Astrocyte (in vitro differentiated cells and primary cell): Measurements from ENCODE around the gene MIS18A. TPM values are rescaled to one million over a fixed set of nuclear protein-coding genes. Genes with fewer than 3 reads are reported as not detected.

Source experiments
- DNase-seq: peaks from one replicate; pipeline ENCODE4 v3.0.0-alpha.2; 2010; ENCODE audit warnings: low read depth
- FAIRE-seq: peaks from 2 replicates; lab custom pipeline; 2011; peaks lifted over from hg19 to GRCh38; lab: Jason Lieb, UNC
- H2AFZ ChIP-seq: 2 replicates; pipeline ENCODE4 v1.6.0; 2012; ENCODE audit warnings: low read depth, low read length, inconsistent platforms
- H3K27ac ChIP-seq: 2 replicates; pipeline ENCODE4 v1.5.1; 2011; ENCODE audit warnings: low read depth, low read length, inconsistent platforms
- H3K27me3 ChIP-seq: 2 replicates; pipeline ENCODE4 v1.6.0; 2011; ENCODE audit warnings: low read length, inconsistent platforms; ENCODE audit not compliant: insufficient read depth
- H3K36me3 ChIP-seq: 2 replicates; pipeline ENCODE4 v1.5.1; 2011; ENCODE audit warnings: low read length, inconsistent platforms; ENCODE audit not compliant: insufficient read depth
- H3K4me1 ChIP-seq: 2 replicates; pipeline ENCODE4 v1.5.1; 2011; ENCODE audit warnings: low read length, inconsistent platforms; ENCODE audit not compliant: insufficient read depth
- H3K4me2 ChIP-seq: 2 replicates; pipeline ENCODE4 v1.6.0; 2012; ENCODE audit warnings: low read length, inconsistent platforms
- H3K4me3 ChIP-seq: 2 replicates; pipeline ENCODE4 v1.5.1; 2011; ENCODE audit warnings: low read depth, mild to moderate bottlenecking, low read length, inconsistent platforms; ENCODE audit not compliant: insufficient read depth
- H3K79me2 ChIP-seq: 2 replicates; pipeline ENCODE4 v1.6.0; 2012; ENCODE audit warnings: mild to moderate bottlenecking, low read length, inconsistent platforms; ENCODE audit not compliant: insufficient read depth
- H3K9ac ChIP-seq: 2 replicates; pipeline ENCODE4 v1.6.0; 2012; ENCODE audit warnings: mild to moderate bottlenecking, low read length, inconsistent platforms
- H3K9me3 ChIP-seq: 2 replicates; pipeline ENCODE4 v1.5.1; 2012; ENCODE audit warnings: low read depth, mild to moderate bottlenecking, low read length, inconsistent platforms; ENCODE audit not compliant: insufficient read depth
- H4K20me1 ChIP-seq: 2 replicates; pipeline ENCODE4 v1.6.0; 2012; ENCODE audit warnings: low read length, inconsistent platforms; ENCODE audit not compliant: insufficient read depth
- H3K27ac Mint-ChIP-seq: one replicate; pipeline ENCODE4 v1.8.0; 2021; ENCODE audit warnings: mild to moderate bottlenecking, mixed read lengths; ENCODE audit not compliant: unreplicated experiment
- H3K27me3 Mint-ChIP-seq: one replicate; pipeline ENCODE4 v1.8.0; 2021; ENCODE audit warnings: low read depth, mixed read lengths; ENCODE audit not compliant: unreplicated experiment
- H3K36me3 Mint-ChIP-seq: one replicate; pipeline ENCODE4 v1.8.0; 2021; ENCODE audit warnings: low read depth, mixed read lengths; ENCODE audit not compliant: unreplicated experiment
- H3K4me1 Mint-ChIP-seq: one replicate; pipeline ENCODE4 v1.8.0; 2021; ENCODE audit warnings: low read depth, mixed read lengths; ENCODE audit not compliant: unreplicated experiment
- H3K4me3 Mint-ChIP-seq: one replicate; pipeline ENCODE4 v1.8.0; 2021; ENCODE audit warnings: mild to moderate bottlenecking, moderate library complexity, mixed read lengths; ENCODE audit not compliant: unreplicated experiment
- H3K9me3 Mint-ChIP-seq: one replicate; pipeline ENCODE4 v1.8.0; 2021; ENCODE audit warnings: mild to moderate bottlenecking, mixed read lengths; ENCODE audit not compliant: unreplicated experiment
- EZH2 ChIP-seq: IDR thresholded peaks from 2 replicates; pipeline ENCODE4 v1.6.1; 2012; ENCODE audit warnings: mild to moderate bottlenecking, low read length, inconsistent platforms; ENCODE audit not compliant: insufficient read depth
- total RNA-seq: library from RNA; stranded (reverse); gene quantifications from 2 replicates; pipeline ENCODE4 v1.2.1, GENCODE V29; 2021
- TF ChIP-seq, protein P1 (sequence below): IDR thresholded peaks from 2 replicates; pipeline ENCODE4 v1.5.1; 2011; ENCODE audit warnings: low read depth, mild to moderate bottlenecking, inconsistent platforms, low read length, moderate library complexity; ENCODE audit not compliant: insufficient read depth

MIS18A gene
- total RNA-seq, 1 donor from 2014 or later, result 8.0 TPM

GRCh38 chr21:32306021-32306780 is 27.4 kb upstream of the MIS18A start:
- H3K27me3 ChIP-seq, result no peaks in the 10 kb centered on the region
- H2AFZ ChIP-seq, result no peak overlapping the region
- Mint-ChIP-seq H3K36me3 (peaks cover 15% of the 10 kb centered on the region), H3K4me3 (no peak overlapping the region), H3K27ac (no peak overlapping the region), H3K9me3 (no peaks in the 10 kb centered on the region), H3K27me3 (no peaks in the 10 kb centered on the region), H3K4me1 (no peaks in the 10 kb centered on the region)
- H3K4me2 ChIP-seq, result no peak overlapping the region
- no peak for FAIRE-seq
- H4K20me1 ChIP-seq, result peaks cover 8% of the 10 kb centered on the region
- H3K4me3 ChIP-seq, result no peak overlapping the region
- H3K79me2 ChIP-seq, result peaks cover under 1% of the 10 kb centered on the region
- H3K4me1 ChIP-seq, result no peaks in the 10 kb centered on the region
- no peak for DNase-seq
- TF ChIP-seq EZH2, result no peak
- TF ChIP-seq, protein P1, sequence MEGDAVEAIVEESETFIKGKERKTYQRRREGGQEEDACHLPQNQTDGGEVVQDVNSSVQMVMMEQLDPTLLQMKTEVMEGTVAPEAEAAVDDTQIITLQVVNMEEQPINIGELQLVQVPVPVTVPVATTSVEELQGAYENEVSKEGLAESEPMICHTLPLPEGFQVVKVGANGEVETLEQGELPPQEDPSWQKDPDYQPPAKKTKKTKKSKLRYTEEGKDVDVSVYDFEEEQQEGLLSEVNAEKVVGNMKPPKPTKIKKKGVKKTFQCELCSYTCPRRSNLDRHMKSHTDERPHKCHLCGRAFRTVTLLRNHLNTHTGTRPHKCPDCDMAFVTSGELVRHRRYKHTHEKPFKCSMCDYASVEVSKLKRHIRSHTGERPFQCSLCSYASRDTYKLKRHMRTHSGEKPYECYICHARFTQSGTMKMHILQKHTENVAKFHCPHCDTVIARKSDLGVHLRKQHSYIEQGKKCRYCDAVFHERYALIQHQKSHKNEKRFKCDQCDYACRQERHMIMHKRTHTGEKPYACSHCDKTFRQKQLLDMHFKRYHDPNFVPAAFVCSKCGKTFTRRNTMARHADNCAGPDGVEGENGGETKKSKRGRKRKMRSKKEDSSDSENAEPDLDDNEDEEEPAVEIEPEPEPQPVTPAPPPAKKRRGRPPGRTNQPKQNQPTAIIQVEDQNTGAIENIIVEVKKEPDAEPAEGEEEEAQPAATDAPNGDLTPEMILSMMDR, result no peak
- H3K9me3 ChIP-seq, result no peaks in the 10 kb centered on the region
- H3K36me3 ChIP-seq, result peaks cover 7% of the 10 kb centered on the region
- H3K9ac ChIP-seq, result no peak overlapping the region
- no peak overlapping the region for H3K27ac ChIP-seq

DNA sequence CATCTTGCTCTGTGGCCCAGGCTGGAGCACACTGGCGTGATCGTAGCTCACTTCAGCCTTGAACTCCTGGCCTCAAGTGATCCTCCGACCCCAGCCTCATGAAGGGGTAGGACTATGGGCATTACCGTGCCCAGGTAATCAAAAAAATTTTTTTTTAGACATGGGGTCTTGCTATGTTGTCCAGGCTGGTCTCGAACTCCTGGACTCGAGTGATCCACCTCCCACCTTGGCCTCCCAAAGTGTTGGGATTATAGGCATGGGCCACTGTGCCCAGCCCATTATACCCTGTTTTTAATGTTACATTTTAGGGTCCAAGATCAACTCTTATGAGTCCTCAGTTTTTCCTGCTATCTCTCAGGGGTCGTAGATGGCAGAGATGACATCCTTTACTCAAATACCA is 26.1 kb upstream of the MIS18A start:
- TF ChIP-seq, protein P1, result no peak
- no peak for TF ChIP-seq EZH2
- no peak for DNase-seq
- Mint-ChIP-seq H3K27ac (no peak overlapping the region), H3K4me1 (no peaks in the 10 kb centered on the region), H3K27me3 (no peaks in the 10 kb centered on the region), H3K9me3 (no peaks in the 10 kb centered on the region), H3K36me3 (peaks cover 15% of the 10 kb centered on the region), H3K4me3 (no peak overlapping the region)
- H3K27me3 ChIP-seq, result no peaks in the 10 kb centered on the region
- no peak overlapping the region for H3K27ac ChIP-seq
- no peaks in the 10 kb centered on the region for H3K79me2 ChIP-seq
- H3K4me2 ChIP-seq, result no peak overlapping the region
- no peak overlapping the region for H3K9ac ChIP-seq
- peaks cover 7% of the 10 kb centered on the region for H3K36me3 ChIP-seq
- no peaks in the 10 kb centered on the region for H3K9me3 ChIP-seq
- FAIRE-seq, result no peak
- no peak overlapping the region for H3K4me3 ChIP-seq
- H3K4me1 ChIP-seq, result no peaks in the 10 kb centered on the region
- H4K20me1 ChIP-seq, result peaks cover 8% of the 10 kb centered on the region
- H2AFZ ChIP-seq, result no peak overlapping the region

GRCh38 chr21:32303385-32303784 is 24.5 kb upstream of the MIS18A start:
- Histone ChIP-seq H3K4me2 (no peak overlapping the region), H3K27ac (no peak overlapping the region), H4K20me1 (peaks cover 1% of the 10 kb centered on the region), H3K9me3 (no peaks in the 10 kb centered on the region), H3K4me3 (no peak overlapping the region), H3K79me2 (no peaks in the 10 kb centered on the region), H3K9ac (no peak overlapping the region), H3K27me3 (no peaks in the 10 kb centered on the region), H3K4me1 (no peaks in the 10 kb centered on the region), H3K36me3 (peaks cover 5% of the 10 kb centered on the region), H2AFZ (no peak overlapping the region)
- DNase-seq (no peak), FAIRE-seq (no peak)
- peaks cover 16% of the 10 kb centered on the region for H3K36me3 Mint-ChIP-seq
- no peaks in the 10 kb centered on the region for H3K9me3 Mint-ChIP-seq
- H3K4me1 Mint-ChIP-seq, result no peaks in the 10 kb centered on the region
- TF ChIP-seq EZH2, result no peak
- TF ChIP-seq, protein P1, result no peak
- no peak overlapping the region for H3K4me3 Mint-ChIP-seq
- no peaks in the 10 kb centered on the region for H3K27me3 Mint-ChIP-seq
- no peak overlapping the region for H3K27ac Mint-ChIP-seq
